Fibroblast of villous mesenchyme (primary cell): ENCODE data around the gene SRP9. TPM values are rescaled to one million over a fixed set of nuclear protein-coding genes. Genes with fewer than 3 reads are reported as not detected.

Experiments used
- DNase-seq: peaks from one replicate; pipeline ENCODE4 v3.0.0-alpha.2; 2010; ENCODE audit warnings: low read depth
- H3K4me3 ChIP-seq: 2 replicates; pipeline ENCODE4 v1.5.1; 2011; ENCODE audit warnings: low read depth, mild to moderate bottlenecking, low read length
- total RNA-seq: library from RNA; depleted of rRNA; stranded (reverse); fragments of >200 nt; gene quantifications from 2 replicates; pipeline ENCODE4 v1.2.3, GENCODE V29; 2012
- TF ChIP-seq, protein P1 (sequence below): IDR thresholded peaks from 2 replicates; pipeline ENCODE4 v1.5.1; 2012; ENCODE audit warnings: low read depth, mild to moderate bottlenecking, low read length; ENCODE audit not compliant: insufficient read depth

SRP9 gene
- total RNA-seq, 1 donor: 232 TPM

DNA sequence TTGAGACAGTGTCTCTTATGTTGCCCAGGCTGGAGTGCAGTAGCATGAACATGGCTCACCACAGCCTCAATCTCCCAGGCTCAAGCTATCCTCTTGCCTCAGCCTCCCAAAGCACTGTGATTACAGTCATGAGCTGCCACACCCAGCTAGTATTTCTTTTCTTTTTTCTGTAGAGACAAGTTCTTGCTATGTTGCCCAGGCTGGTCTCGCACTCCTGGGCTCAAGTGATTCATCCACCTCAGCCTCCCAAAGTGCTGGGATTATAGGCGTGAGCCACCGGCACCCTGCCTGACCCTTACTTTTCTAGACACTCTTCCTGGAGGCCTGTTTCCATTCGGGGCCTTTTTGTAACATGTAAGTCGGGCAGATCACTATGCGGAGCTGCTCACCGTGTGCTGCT lies 30.1 kb upstream of the SRP9 start:
- TF ChIP-seq, protein P1, sequence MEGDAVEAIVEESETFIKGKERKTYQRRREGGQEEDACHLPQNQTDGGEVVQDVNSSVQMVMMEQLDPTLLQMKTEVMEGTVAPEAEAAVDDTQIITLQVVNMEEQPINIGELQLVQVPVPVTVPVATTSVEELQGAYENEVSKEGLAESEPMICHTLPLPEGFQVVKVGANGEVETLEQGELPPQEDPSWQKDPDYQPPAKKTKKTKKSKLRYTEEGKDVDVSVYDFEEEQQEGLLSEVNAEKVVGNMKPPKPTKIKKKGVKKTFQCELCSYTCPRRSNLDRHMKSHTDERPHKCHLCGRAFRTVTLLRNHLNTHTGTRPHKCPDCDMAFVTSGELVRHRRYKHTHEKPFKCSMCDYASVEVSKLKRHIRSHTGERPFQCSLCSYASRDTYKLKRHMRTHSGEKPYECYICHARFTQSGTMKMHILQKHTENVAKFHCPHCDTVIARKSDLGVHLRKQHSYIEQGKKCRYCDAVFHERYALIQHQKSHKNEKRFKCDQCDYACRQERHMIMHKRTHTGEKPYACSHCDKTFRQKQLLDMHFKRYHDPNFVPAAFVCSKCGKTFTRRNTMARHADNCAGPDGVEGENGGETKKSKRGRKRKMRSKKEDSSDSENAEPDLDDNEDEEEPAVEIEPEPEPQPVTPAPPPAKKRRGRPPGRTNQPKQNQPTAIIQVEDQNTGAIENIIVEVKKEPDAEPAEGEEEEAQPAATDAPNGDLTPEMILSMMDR: no peak
- peak; percentile 32 for DNase-seq
- no peak overlapping the region for H3K4me3 ChIP-seq

DNA sequence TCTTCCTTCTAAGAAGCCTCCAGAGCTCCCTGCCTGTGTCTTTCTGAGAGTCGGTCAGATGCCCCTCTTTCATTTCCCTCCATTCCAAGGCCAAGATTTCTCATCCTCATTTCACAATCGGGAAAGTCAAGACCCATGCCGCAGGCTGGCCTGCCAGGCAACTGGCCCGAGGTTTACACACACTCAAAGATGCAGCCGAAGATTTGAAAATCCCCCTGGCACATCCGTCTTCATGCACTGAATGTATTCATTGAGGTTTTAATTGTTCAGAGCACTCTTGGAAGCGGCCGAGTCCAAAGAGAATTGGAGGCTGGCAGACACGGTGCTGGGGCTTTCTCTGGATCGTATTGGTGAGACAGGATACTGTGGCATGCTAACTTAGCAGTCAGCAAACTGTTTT lies 29.1 kb upstream of the SRP9 start:
- DNase-seq: peak; percentile 29
- TF ChIP-seq, protein P1: no peak

DNA sequence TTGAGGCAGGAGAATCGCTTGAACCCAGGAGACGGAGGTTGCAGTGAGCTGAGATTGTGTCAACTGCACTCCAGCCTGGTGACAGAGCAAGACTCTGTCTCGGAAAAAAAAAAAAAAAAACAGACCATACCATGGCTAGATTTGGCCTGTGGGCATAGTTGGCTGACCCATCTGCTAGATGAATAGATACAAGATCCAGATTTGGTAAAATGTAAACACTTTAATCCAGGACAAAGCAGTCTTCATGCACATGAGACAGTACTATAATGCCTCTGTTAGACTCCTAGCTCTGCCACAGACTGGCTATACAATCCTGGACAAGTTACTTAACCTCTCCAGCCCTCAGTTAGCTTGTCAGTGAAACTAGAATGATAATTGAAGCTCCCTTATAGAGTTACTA lies 27.9 kb upstream of the SRP9 start:
- TF ChIP-seq, protein P1: no peak
- peak; percentile 28 for DNase-seq
- no peak overlapping the region for H3K4me3 ChIP-seq

More for the DNA sequence above, 29.1 kb upstream of the SRP9 start:
- H3K4me3 ChIP-seq: no peak overlapping the region

DNA sequence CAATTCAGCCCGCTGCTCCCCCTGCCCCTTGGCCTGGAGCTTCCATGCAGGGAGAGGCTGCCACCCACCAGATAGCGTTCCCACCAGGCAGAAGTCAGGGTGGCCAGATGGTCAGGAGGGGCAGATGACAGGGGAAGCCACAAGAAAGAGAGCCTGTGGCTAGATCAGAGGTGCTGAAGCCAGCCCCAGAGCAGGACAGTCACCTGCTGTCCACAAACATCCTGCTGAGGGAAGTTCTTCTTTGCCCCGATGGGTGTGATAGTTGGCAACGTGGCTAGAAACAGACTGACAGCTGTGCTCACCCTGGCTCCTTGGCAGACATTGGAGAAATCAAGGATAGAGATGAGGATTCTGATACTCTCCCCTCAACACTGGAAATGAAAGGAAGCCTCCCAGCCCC lies 27.2 kb upstream of the SRP9 start:
- no peak overlapping the region for H3K4me3 ChIP-seq
- TF ChIP-seq, protein P1: no peak
- DNase-seq: no peak

DNA sequence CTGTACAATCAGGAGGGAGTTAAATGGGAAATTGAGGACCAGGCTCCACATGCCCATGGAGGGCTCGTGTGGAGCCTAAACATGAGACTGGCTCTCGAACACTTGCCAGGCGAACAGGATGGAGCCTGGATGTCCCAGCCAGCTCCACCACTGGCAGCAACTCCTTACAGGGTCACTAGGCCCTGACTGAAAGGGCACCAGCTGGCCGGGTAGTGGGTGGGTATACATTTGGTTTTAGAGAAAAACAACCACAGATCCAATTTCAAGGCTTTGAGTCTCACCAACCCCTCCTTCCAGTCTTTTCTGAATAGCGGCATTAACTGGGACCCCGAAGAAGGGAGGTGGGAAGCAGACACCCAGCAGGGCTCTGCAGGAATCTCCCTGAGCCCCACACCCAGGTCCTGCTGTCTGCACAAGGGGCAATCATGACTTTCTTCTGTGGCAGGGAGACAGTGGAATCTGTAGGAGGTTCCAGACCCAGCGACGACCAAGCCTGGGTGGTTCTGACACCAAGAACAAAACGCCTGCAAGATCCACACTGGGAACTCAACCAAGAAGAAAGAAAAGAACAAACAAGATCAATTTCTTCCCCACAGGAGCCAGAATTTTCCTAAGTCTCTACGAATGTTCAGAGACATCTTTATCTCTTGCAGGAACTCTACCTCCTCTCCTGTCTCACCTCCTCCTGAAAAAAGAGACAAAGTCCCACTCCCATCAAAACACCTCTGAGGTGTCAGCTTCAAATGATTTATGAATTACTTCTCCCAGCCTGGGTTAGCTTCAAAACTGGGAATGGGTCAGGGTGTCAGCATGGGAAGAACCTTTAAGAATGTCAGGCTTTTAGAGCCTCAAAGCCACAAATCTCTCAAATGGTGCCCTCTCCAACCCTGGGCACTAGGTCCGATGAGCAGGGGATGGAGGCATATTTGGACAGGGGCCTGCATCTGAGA lies 26.5 kb upstream of the SRP9 start:
- DNase-seq: no peak
- no peak overlapping the region for H3K4me3 ChIP-seq
- TF ChIP-seq, protein P1: no peak

DNA sequence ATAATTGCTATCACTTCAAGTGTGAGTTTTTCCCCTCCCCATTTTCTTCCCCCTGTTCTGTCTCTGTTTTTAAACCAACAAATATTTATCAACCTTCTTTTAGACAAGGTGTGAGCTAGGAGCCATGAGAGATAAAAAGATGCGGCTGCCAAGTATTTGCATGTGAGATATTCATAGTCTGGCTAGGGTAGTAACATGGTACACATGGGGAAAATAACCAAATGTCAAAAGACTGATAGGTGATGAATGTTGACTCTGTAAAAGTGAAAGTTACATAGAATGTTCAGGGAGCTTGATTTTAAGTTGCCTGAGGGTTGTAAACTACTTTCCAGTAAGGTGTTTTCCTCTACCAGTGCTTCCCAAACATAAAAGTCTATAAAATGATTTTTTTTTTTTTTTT lies 25.4 kb upstream of the SRP9 start:
- no peak overlapping the region for H3K4me3 ChIP-seq
- TF ChIP-seq, protein P1: no peak
- DNase-seq: no peak
